Neural crest cell (in vitro differentiated cells): ENCODE data around the gene CCDC63. TPM values are rescaled to one million over a fixed set of nuclear protein-coding genes. Genes with fewer than 3 reads are reported as not detected.

Source experiments
- DNase-seq: peaks from one replicate; pipeline ENCODE4 v3.0.0; 2021; ENCODE audit warnings: low read depth, mixed read lengths, low spot score
- H3K27ac Mint-ChIP-seq: one replicate; pipeline ENCODE4 v1.8.0; 2021; ENCODE audit warnings: mild to moderate bottlenecking, mixed read lengths; ENCODE audit not compliant: unreplicated experiment
- H3K27me3 Mint-ChIP-seq: 2 replicates; pipeline ENCODE4 v1.8.0; 2021; ENCODE audit warnings: low read depth, mild to moderate bottlenecking, mixed read lengths
- H3K36me3 Mint-ChIP-seq: 2 replicates; pipeline ENCODE4 v1.8.0; 2021; ENCODE audit warnings: low read depth, mild to moderate bottlenecking, mixed read lengths
- H3K4me1 Mint-ChIP-seq: 2 replicates; pipeline ENCODE4 v1.8.0; 2021; ENCODE audit warnings: mixed read lengths
- H3K4me3 Mint-ChIP-seq: one replicate; pipeline ENCODE4 v1.8.0; 2021; ENCODE audit warnings: mild to moderate bottlenecking, mixed read lengths
- H3K9me3 Mint-ChIP-seq: 2 replicates; pipeline ENCODE4 v1.8.0; 2021; ENCODE audit warnings: mixed read lengths
- long read RNA-seq: library from polyadenylated mRNA; unstranded; transcript quantifications from one replicate; pipeline ENCODE4 v2.0.0, GENCODE V29; 2020
- total RNA-seq: library from RNA; stranded (reverse); gene quantifications from 2 replicates; pipeline ENCODE4 v1.2.1, GENCODE V29; 2021
- TF ChIP-seq, protein P1 (sequence below): fragments of 200-600 bp; sonication (generic); conservative IDR thresholded peaks from 2 replicates; pipeline ENCODE4 v1.5.0; 2021; ENCODE audit warnings: antibody characterized with exemption, mild to moderate bottlenecking

The CCDC63 gene
- not detected in 2 replicates for total RNA-seq
- long read RNA-seq, partial matches to known transcripts, result 0 of 1 reads
- long read RNA-seq, other reads (novel, unspliced or antisense), result 1 of 1 reads

DNA sequence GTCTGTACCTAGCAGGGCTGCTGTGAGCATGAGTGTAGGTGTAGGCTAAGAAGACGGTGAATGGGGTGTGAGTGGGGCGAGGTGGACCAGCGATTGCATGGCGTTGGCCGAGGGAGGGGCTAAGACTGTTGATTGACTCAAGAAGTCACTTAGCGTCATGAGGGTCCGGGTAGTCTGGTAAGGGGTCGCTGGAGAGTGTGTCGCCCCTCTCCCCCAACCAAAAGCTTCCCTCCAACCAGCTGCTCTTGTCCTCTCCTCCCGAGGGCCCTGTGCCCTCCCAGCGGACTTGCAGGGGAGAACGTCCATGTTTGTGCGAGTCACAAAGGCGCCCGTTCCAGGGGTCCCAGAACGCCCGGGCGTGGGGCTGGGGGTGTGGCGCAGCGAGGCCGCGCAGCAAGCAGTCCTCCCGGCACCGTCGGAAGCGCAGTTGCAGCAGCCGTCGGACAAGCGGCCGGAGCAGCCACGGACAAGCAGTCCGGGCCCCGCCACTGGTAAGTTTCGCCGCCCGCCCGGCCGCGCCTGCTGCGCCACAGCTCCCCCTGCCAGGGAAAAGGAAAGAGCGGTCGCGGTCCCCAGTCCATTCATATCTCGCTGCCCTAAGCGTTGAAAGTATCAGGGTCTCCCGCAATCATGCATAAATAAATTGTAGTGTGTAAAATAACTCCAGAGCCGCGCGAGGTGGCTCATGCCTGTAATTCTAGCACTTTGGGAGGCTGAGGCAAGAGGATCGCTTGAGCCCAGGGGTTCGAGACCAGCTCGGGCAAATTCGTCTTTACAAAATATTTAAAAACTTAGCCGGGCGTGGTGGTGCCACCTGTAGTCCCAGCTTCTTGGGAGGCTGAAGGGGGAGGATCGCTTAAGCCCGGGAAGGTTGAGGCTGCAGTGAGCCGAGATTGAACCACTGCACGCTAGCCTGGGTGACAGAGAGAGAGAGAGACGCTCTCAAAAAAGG, at the start of gene CCDC63:
CCDC63 (plus strand) TSS at position 373 of the 952 bp plus-strand sequence. CDS start 5,968 bp downstream, outside the sequence.
- peaks cover 4% of the 10 kb centered on the region for H3K4me1 Mint-ChIP-seq
- H3K36me3 Mint-ChIP-seq, result no peaks in the 10 kb centered on the region
- H3K27ac Mint-ChIP-seq, result peak within 1 kb of the TSS; percentile 19
- TF ChIP-seq, protein P1, sequence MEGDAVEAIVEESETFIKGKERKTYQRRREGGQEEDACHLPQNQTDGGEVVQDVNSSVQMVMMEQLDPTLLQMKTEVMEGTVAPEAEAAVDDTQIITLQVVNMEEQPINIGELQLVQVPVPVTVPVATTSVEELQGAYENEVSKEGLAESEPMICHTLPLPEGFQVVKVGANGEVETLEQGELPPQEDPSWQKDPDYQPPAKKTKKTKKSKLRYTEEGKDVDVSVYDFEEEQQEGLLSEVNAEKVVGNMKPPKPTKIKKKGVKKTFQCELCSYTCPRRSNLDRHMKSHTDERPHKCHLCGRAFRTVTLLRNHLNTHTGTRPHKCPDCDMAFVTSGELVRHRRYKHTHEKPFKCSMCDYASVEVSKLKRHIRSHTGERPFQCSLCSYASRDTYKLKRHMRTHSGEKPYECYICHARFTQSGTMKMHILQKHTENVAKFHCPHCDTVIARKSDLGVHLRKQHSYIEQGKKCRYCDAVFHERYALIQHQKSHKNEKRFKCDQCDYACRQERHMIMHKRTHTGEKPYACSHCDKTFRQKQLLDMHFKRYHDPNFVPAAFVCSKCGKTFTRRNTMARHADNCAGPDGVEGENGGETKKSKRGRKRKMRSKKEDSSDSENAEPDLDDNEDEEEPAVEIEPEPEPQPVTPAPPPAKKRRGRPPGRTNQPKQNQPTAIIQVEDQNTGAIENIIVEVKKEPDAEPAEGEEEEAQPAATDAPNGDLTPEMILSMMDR, result peak; percentile 56
- H3K4me3 Mint-ChIP-seq, result peak within 1 kb of the TSS; percentile 76
- H3K9me3 Mint-ChIP-seq, result no peaks in the 10 kb centered on the region
- peak; percentile 65 for DNase-seq
- peaks cover 46% of the 10 kb centered on the region for H3K27me3 Mint-ChIP-seq

DNA sequence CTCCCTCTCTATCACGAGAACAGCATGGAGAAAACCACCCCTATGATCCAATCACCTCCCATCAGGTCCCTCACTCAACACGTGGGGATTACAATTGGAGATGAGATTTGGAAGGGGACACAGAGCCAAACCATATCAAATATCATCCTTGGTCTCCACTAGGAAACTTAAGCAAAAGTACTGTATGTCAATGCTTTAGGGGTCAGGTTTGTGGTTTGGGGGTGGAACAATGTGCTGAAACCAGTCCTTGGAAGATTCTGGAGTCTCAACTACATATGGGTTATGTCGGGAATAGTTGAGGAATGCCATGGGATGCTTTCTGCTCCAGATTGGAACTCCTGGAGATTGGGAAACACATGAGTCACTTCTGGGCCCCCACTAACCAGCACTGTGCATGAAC, 48.3 kb upstream of the CCDC63 start:
- no peak for DNase-seq
- H3K4me1 Mint-ChIP-seq, result peaks cover 16% of the 10 kb centered on the region
- peaks cover 3% of the 10 kb centered on the region for H3K36me3 Mint-ChIP-seq
- H3K9me3 Mint-ChIP-seq, result peaks cover 19% of the 10 kb centered on the region
- H3K4me3 Mint-ChIP-seq, result no peak overlapping the region
- TF ChIP-seq, protein P1, result no peak
- no peak overlapping the region for H3K27ac Mint-ChIP-seq
- H3K27me3 Mint-ChIP-seq, result peaks cover 6% of the 10 kb centered on the region

DNA sequence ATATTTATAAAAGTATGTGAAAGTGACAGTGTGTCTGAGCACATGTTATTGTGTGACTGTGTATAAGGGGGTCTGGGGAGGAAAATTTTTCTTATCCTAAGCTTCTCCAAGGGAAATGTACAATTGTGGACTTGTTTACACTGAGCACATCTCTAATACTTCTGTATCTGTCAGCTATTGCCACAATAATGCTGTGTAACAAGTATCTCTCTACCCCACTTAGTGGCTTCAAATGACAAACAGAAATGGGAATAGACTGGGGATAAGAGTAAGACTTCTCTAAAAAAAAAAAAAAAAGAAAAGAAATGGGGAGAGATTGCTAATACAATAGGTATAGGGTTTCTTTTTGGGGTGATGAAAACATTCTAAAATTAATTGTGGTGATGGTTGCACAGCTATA, 44.3 kb upstream of the CCDC63 start:
- no peak for DNase-seq
- no peaks in the 10 kb centered on the region for H3K4me1 Mint-ChIP-seq
- TF ChIP-seq, protein P1, result no peak
- H3K27ac Mint-ChIP-seq, result no peak overlapping the region
- peaks cover 8% of the 10 kb centered on the region for H3K36me3 Mint-ChIP-seq
- peaks cover 24% of the 10 kb centered on the region for H3K9me3 Mint-ChIP-seq
- no peak overlapping the region for H3K4me3 Mint-ChIP-seq
- peaks cover 6% of the 10 kb centered on the region for H3K27me3 Mint-ChIP-seq

DNA sequence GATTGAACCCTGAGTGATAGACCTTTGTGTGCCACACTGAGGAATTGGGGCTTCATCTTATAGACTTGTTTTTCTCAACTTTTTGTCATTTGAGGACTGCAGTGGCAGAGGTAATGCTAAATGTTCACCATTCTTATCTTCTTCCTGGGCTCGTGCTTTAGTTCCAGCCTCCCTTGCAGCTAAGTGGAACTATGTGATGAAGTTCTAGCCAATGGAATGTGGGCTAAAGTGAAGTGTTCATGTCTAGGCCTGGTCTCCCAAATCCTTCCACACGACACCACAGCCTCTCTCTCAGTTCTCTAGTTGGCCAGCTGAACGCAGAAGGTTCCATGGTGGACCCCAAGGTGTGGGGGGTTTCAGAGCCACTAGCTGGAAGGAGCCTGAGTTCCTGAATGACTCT, 42.4 kb upstream of the CCDC63 start:
- no peak for DNase-seq
- H3K27ac Mint-ChIP-seq, result no peak overlapping the region

DNA sequence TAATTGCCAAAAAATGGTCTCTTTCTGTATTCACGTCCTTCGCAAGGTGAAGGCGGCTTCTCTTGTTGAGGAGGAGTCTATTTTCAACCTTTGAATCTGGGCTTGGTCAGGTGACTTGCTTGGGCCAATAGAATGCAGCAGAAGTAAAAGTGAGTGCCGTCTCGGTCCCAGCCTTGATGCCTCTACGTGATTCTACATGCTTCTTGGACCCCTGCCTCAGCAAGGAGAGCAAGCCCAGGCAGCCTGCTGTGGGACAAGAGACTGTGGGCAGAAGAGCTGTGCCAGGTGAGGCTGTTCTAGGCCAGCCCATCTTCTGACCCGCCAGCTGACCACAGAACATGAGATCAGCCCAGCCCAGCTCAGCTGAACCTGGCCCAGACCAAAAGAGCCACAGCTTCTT, 39.1 kb upstream of the CCDC63 start:
- TF ChIP-seq, protein P1, result no peak
- Mint-ChIP-seq H3K4me1 (no peaks in the 10 kb centered on the region), H3K27ac (no peak overlapping the region), H3K9me3 (peaks cover 14% of the 10 kb centered on the region), H3K27me3 (peaks cover 23% of the 10 kb centered on the region), H3K36me3 (peaks cover 5% of the 10 kb centered on the region), H3K4me3 (no peak overlapping the region)
- DNase-seq, result no peak

More for the DNA sequence above, 42.4 kb upstream of the CCDC63 start:
- Mint-ChIP-seq H3K4me3 (no peak overlapping the region), H3K36me3 (peaks cover 8% of the 10 kb centered on the region), H3K27me3 (peaks cover 9% of the 10 kb centered on the region), H3K9me3 (peaks cover 25% of the 10 kb centered on the region), H3K4me1 (no peaks in the 10 kb centered on the region)
- TF ChIP-seq, protein P1, result no peak
